GM10847 (cell line): ENCODE measurements around the gene LEPR.

ENCODE experiments used
- POLR2A ChIP-seq: IDR thresholded peaks from 2 replicates; pipeline ENCODE4 v1.6.1; 2011; ENCODE audit not compliant: insufficient read length; ENCODE audit errors: extremely low read depth

LEPR gene, protein sequence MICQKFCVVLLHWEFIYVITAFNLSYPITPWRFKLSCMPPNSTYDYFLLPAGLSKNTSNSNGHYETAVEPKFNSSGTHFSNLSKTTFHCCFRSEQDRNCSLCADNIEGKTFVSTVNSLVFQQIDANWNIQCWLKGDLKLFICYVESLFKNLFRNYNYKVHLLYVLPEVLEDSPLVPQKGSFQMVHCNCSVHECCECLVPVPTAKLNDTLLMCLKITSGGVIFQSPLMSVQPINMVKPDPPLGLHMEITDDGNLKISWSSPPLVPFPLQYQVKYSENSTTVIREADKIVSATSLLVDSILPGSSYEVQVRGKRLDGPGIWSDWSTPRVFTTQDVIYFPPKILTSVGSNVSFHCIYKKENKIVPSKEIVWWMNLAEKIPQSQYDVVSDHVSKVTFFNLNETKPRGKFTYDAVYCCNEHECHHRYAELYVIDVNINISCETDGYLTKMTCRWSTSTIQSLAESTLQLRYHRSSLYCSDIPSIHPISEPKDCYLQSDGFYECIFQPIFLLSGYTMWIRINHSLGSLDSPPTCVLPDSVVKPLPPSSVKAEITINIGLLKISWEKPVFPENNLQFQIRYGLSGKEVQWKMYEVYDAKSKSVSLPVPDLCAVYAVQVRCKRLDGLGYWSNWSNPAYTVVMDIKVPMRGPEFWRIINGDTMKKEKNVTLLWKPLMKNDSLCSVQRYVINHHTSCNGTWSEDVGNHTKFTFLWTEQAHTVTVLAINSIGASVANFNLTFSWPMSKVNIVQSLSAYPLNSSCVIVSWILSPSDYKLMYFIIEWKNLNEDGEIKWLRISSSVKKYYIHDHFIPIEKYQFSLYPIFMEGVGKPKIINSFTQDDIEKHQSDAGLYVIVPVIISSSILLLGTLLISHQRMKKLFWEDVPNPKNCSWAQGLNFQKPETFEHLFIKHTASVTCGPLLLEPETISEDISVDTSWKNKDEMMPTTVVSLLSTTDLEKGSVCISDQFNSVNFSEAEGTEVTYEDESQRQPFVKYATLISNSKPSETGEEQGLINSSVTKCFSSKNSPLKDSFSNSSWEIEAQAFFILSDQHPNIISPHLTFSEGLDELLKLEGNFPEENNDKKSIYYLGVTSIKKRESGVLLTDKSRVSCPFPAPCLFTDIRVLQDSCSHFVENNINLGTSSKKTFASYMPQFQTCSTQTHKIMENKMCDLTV

DNA sequence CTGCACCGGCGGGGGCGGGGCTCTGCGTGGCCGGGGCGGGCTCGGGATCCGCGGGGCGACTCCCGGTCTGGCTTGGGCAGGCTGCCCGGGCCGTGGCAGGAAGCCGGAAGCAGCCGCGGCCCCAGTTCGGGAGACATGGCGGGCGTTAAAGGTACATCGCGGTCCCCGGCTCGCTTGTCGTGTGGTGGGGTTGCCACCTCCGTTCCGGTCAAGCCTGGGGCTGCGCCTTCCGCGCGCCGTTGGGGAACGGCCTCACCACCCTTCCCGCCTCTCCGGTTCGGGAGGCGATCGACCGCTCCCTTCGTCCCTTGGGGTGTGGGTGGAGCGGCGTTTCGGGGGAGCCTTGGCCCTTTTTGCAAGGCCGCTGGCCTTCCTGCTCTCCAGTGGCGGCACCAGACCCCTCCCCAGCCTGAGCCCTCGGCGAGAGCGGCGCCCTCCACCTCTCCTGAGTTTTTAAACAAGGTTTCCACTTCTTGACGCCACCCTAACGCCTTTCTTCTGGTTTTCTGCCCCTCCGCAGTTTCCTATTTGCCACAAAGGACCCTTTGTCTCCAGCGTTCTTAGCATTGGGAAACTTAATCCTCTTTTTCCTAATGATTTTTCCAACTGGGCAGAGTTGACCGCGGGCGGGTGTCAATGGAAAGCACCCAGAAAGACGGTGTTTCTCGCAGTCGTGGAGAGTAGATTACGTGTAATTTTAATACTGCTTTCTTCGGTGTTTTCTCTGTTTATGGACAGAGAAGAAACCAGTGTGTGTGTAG, at the start of gene LEPR, which contains the start of gene LEPROT:
Gene LEPR (plus strand): TSS at position 79 of the 761 bp plus-strand sequence. CDS start 144,898 bp downstream, outside the sequence.
Gene LEPROT (plus strand): TSS at position 79 of the 761 bp plus-strand sequence. CDS start 57 bp downstream, at position 136.
- peak; percentile 49 for TF ChIP-seq POLR2A

DNA sequence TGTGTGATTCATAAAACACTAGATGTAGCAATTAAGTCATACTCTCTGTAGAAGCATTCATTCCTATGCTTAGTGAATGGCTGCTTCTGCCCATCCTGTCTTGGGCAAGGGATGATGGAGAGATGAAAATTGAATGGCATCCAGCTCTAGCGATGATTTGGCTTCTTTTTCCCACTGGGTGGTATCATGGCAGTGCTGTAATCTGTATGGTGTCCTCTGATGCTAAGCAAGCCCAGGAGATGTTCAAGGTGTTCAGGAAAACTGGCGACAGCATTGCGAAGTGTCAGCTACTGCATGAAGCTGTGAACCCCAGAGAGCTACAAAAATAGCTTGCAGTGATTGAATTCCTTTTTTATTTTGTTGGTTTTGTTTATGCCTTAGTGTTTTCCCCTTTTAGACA, 48.9 kb upstream of the LEPR start:
- no peak for TF ChIP-seq POLR2A

DNA sequence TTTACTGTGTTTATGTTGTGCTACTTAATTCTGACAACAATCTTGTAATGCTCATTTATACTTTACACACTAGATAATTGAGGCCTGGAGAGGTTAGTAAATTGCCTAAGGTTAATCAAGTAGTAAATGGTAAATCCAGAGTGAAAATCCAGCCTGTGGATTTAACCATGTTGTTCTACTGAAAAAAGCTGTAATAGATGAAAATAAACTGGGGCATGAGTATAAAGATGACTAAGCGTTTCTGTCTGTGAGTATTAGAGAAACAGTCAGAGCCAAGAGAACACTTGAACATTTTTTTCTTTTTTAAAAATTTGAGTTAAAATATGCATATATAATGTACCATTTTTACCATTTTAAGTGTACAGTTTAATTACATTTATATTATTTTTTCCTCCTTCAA, 47.9 kb upstream of the LEPR start:
- no peak for TF ChIP-seq POLR2A

DNA sequence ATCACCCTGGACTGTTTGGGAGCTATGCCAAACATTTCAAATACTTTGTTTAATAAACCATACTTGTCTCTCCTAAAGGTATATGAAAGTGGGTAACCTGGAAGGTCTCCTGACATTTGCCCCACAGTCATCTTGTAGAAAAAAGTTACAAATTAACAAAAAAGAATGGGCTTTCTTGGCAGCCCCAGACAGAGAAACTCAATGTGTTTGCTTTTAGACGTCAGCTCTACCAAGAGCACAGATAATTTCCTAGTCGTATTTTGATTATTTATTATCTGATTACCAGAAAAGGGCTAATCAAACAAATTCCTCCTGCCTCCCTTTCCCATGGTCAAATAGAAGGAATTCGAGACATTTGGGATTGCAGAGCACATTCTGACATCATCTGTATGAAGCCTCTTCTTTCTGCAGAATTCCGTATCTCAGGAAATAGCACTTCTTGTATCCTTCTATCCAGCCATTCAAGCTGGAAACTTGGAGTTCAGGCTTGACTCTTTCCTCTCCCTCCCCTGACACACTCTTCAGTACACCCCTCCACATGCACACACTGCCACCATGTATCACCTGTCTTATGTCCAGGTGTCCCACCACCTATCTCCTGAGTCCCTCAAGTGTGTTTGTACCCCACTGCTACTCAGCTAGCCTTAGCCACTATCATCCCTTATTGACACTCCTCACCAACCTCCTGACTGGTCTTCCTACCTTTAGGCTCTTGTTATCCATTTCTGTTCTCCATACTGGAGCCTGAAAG, 42.8 kb upstream of the LEPR start:
- TF ChIP-seq POLR2A: no peak

DNA sequence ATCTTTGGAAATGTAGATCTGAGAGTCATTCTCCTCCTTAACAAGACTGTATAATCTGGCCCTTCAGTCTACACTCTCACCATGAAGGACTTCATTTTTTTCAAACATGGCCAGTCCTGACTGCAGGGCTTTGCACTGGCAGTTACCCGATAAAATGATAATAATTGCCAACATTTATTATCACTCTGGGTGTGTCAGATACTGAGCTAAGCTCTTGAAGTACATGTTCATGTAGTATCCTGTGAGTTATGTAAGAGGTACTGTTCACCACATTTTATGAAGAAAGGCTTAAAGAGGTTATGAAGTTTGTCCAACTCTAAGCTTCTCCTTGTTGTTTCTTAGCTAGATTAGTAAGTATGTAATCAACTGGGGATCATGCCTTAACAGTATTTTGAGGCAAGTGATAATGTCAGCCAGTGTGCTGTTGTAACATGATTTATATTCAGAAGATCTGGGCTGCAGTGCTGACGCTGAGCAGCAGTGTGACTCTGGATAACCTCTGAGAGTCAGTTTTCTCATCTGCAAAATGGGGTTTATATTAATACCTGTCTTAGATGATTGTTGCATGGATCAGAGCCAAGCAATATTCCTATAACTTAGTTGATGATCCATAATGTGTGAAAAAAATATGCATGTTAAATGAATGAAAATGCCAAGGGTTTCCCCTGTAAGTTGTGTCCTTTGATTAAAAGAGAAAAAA, 42.1 kb upstream of the LEPR start:
- TF ChIP-seq POLR2A: no peak

DNA sequence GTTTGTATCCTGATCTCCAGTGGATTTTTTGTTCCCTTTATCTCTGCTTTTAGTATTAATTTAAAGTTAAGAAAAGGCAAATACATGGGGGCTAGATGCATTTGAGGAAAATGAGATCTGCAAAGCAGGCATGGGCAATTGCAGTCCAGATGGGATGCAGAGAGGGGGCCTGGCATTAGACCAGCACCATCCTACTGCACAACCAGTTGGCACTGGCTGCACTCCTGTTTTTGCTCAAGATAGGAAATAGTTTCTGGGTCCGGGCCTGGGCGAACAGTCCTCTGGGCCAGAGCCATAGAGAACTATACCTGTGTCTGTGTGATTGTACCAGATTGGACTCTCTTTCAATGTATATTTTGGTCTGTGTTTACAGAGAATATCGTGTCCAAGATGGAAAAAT, 34.0 kb upstream of the LEPR start:
- TF ChIP-seq POLR2A: no peak

DNA sequence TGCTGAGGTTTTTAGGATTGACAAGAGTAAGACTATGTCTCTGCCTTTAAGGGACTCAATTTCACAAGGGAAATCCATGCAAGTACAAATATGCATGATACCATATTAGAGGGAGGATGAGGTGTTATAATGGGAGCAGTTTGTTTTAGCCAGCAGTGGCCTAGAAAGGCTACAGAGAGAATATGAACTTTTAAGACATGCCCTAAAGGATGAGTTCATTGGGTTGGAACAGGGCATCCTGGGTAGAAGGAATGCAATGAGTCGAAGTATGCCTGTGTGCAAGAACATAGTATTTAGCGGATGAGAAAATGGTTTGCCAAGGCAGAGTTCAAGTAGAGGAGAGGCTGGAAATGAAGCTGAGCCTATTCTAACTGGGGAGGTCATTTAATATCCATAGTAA, 32.6 kb upstream of the LEPR start:
- no peak for TF ChIP-seq POLR2A

DNA sequence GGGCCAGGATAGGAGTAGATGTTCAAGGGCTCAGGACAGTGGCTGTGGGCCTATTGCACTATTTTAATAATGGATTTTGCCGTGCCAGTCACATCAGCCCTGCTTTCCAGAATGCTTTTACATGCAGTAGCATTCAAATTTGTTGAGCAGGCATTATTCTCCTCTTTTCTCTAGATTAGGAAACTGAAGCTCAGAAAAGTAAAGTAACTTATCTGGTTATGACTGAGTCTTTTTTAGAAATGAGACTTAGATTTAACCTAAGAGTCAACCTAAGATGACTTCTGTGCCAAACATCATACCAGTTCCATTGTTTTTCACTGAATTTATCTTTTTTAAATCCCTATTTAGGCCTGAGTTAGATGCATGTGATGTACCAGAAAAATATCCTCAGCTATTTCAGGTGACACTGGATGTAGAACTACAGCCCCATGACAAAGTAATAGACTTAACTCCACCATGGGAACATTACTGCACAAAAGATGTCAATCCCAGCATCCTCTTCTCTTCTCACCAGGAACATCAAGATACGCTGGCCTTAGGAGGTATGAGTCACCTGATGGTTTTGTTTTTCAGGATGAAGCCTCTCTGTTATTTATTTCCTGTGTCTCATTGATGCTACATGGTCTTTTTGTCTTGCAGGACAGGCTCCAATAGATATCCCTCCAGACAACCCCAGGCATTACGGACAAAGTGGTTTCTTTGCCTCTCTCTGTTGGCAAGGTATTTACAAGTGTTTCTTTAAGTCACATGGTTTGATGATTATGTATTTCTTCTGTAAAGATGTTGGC, 31.4 kb upstream of the LEPR start:
- TF ChIP-seq POLR2A: no peak

DNA sequence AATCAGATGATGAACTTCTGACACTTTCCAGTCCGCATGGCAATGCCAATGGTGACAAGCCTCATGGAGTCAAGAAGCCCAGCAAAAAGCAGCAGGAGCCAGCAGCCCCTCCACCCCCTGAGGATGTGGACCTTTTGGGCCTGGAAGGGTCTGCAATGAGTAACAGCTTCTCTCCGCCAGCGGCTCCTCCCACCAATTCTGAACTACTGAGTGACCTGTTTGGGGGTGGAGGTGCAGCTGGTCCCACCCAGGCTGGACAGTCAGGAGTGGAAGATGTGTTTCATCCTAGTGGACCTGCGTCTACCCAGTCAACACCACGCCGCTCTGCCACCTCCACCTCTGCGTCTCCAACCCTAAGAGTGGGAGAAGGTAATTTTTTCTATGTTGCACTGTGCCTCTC, 28.0 kb upstream of the LEPR start:
- no peak for TF ChIP-seq POLR2A

DNA sequence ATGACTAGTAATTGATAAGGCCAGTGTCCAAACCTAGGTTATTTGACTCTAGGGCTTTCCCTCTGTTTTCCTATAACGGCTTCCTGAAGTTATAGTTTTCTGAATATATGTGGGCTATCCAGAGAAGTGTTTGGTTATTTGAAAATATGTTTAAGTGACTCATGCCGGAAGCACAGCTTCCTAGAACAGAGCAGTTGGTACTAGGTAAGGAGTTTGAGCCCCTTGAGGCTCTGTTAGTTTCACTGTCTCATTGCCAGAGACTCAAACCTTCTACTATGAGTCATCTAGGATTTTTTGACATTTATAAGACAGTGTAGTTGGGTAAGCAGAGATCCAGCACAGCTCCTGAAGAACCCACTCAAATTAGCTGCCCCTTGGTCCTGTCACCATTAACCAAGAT, 27.1 kb upstream of the LEPR start:
- no peak for TF ChIP-seq POLR2A

DNA sequence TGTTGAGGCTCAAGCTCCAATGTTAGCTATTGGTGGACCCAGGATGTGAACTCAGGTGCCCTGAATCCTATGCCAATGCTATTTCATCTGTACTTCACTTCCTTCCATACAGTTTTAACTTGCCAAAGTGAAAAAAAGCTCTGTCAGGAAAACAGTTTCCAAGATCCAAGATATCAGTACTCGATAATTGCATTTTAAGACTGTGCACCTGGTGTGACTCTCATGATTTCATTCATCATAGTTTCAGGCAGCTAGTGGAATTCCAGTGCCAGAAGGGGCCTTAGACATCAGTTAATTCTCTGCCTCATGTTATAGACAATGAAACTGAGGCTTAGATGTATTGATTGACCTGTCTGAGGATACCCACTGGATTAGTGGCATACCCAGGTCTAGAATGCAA, 26.5 kb upstream of the LEPR start:
- no peak for TF ChIP-seq POLR2A

DNA sequence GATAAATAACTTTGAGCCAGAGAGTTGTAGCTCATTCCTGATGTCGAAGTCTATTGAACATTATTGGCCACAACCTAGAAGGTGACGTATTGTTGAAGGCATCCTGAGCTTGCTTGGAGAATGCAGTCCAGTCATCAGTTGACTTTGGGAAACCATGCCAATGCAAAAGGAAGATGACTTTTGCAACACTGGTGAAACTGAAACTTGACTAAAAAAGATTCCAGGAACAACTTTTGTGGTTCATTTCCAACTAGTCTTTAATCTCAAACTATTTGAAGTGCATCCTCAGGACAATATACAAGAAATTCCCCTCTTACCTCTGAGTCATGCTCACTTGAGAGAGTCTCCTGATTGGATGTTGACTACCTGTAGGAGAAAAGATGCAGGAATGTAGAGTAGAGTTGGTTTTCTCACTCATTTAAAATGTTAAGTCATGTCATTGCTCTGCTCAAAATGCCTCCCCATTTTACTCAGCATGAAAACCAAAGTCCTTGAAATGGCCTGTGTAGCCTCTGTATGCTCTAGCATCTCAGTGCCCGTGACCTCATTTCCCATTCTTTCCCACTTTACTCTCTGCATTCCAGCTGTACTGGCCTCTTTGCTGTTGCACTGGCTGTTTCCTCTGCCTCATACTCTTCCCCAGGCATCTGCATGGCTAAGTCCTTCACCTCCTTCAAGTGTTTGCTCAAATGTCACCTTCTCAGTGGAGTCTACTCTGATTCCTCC, 24.4 kb upstream of the LEPR start:
- TF ChIP-seq POLR2A: no peak
